ENCODE results near the gene IL4R. TPM values are rescaled to one million over a fixed set of nuclear protein-coding genes. Genes with fewer than 3 reads are reported as not detected.

IL4R gene
- total and polyA plus RNA-seq, 2 of the 13 experiments (the other 11 are each of a cell fraction or from before 2014, with no cell fraction given), result 15.9 to 49.6 TPM

DNA sequence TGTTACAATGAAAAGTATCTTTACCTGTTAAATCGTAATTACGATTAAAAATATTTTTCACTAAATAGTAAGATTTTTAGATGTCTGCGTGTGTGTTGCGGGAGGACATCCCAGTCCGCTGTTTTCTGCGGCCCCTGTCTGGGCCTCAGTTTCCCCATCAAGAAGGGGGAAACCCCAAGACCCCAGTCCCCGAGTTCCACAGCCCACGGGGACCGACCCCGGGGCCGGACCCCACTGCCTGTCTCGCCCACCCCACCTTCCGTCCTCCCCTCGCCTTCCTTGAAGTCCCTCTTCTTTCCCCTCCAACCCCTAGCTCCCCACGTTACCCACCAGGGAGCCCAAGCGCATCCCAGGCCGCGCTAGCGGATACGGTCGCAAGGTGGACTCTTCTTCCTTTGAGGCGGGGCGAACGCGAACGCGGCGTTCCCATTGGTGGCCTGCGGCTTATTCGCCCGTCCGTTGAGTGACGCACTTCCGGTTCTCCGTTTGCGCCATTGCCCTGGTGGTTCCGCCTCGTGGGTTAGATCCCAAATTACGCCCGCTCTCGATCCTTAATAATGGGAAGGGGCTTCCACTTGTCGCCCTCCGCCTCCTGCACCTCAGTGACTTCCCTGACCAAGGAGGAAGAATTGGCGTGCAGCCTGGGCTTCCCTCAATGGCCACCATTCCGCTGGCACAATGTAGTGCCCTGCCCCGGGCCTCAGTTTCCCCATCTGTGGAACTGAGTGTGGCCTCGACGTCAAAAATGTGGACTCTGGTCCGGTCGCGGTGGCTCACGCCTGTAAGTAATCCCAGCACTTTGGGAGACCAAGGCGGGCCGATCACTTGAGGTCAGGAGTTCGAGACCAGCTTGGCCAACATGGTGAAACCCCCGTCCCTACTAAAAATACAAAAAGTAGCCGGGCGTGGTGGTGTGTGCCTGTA lies 45.1 kb upstream of the IL4R start, which contains the start of gene NSMCE1 (continued):
- TF ChIP-seq, protein P1, sequence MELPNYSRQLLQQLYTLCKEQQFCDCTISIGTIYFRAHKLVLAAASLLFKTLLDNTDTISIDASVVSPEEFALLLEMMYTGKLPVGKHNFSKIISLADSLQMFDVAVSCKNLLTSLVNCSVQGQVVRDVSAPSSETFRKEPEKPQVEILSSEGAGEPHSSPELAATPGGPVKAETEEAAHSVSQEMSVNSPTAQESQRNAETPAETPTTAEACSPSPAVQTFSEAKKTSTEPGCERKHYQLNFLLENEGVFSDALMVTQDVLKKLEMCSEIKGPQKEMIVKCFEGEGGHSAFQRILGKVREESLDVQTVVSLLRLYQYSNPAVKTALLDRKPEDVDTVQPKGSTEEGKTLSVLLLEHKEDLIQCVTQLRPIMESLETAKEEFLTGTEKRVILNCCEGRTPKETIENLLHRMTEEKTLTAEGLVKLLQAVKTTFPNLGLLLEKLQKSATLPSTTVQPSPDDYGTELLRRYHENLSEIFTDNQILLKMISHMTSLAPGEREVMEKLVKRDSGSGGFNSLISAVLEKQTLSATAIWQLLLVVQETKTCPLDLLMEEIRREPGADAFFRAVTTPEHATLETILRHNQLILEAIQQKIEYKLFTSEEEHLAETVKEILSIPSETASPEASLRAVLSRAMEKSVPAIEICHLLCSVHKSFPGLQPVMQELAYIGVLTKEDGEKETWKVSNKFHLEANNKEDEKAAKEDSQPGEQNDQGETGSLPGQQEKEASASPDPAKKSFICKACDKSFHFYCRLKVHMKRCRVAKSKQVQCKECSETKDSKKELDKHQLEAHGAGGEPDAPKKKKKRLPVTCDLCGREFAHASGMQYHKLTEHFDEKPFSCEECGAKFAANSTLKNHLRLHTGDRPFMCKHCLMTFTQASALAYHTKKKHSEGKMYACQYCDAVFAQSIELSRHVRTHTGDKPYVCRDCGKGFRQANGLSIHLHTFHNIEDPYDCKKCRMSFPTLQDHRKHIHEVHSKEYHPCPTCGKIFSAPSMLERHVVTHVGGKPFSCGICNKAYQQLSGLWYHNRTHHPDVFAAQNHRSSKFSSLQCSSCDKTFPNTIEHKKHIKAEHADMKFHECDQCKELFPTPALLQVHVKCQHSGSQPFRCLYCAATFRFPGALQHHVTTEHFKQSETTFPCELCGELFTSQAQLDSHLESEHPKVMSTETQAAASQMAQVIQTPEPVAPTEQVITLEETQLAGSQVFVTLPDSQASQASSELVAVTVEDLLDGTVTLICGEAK (IDR thresholded peaks at IDR 0.05), result peak; percentile 67
- TF ChIP-seq, protein P1 (CRISPR knock-in tag; IDR thresholded peaks at IDR 0.05), result peak; percentile 44; the same call in 1 of the 2 replicates
- peak; percentile 76 for TF ChIP-seq ZNF781 (CRISPR knock-in tag; IDR thresholded peaks at IDR 0.05; ENCODE audit: borderline replicate concordance, not compliant biosample characterization)
- TF ChIP-seq NFKBIZ (CRISPR knock-in tag; IDR thresholded peaks at IDR 0.05), result peak; percentile 66; the same call in 1 of the 2 replicates
- no peak for TF ChIP-seq FIP1L1 (IDR thresholded peaks at IDR 0.05; ENCODE audit: borderline replicate concordance, insufficient read depth, low read depth, low read length)
- no peak; the same call in 1 of the 2 replicates for TF ChIP-seq ZNF484 (CRISPR knock-in tag; IDR thresholded peaks at IDR 0.05; ENCODE audit: borderline replicate concordance, low read depth)
- TF ChIP-seq ATM (IDR thresholded peaks at IDR 0.05; ENCODE audit: borderline replicate concordance), result no peak
- peak; percentile 73 for TF ChIP-seq ZBTB42 (CRISPR knock-in tag; IDR thresholded peaks at IDR 0.05)
- TF ChIP-seq, protein P2, sequence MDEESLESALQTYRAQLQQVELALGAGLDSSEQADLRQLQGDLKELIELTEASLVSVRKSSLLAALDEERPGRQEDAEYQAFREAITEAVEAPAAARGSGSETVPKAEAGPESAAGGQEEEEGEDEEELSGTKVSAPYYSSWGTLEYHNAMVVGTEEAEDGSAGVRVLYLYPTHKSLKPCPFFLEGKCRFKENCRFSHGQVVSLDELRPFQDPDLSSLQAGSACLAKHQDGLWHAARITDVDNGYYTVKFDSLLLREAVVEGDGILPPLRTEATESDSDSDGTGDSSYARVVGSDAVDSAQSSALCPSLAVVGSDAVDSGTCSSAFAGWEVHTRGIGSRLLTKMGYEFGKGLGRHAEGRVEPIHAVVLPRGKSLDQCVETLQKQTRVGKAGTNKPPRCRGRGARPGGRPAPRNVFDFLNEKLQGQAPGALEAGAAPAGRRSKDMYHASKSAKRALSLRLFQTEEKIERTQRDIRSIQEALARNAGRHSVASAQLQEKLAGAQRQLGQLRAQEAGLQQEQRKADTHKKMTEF (CRISPR knock-in tag; IDR thresholded peaks at IDR 0.05), result peak; percentile 77
- TF ChIP-seq ZNF143 (CRISPR knock-in tag; IDR thresholded peaks at IDR 0.05), result peak; percentile 57
- TF ChIP-seq, protein P3, sequence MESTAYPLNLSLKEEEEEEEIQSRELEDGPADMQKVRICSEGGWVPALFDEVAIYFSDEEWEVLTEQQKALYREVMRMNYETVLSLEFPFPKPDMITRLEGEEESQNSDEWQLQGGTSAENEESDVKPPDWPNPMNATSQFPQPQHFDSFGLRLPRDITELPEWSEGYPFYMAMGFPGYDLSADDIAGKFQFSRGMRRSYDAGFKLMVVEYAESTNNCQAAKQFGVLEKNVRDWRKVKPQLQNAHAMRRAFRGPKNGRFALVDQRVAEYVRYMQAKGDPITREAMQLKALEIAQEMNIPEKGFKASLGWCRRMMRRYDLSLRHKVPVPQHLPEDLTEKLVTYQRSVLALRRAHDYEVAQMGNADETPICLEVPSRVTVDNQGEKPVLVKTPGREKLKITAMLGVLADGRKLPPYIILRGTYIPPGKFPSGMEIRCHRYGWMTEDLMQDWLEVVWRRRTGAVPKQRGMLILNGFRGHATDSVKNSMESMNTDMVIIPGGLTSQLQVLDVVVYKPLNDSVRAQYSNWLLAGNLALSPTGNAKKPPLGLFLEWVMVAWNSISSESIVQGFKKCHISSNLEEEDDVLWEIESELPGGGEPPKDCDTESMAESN (CRISPR knock-in tag; conservative IDR thresholded peaks at IDR 0.05), result peak; percentile 63; the same call in 1 of the 2 replicates
- peak; percentile 70; the same call in 1 of the 2 replicates for TF ChIP-seq FOXC1 (CRISPR knock-in tag; IDR thresholded peaks at IDR 0.05; ENCODE audit: borderline replicate concordance)
- peak; percentile 84 for TF ChIP-seq THAP11 (CRISPR knock-in tag; IDR thresholded peaks at IDR 0.05)
- TF ChIP-seq TGIF2 (CRISPR knock-in tag; IDR thresholded peaks at IDR 0.05), result no peak; the same call in none of the 2 replicates
- no peak for TF ChIP-seq SCMH1 (CRISPR knock-in tag; IDR thresholded peaks at IDR 0.05; ENCODE audit: borderline replicate concordance)
- no peak for TF ChIP-seq FOXP1 (IDR thresholded peaks at IDR 0.05)
- no peak for TF ChIP-seq FOXP1 (CRISPR knock-in tag; IDR thresholded peaks at IDR 0.05)

Measured in HepG2 (cell line).